ENCODE data around the gene LMOD1. TPM values are rescaled to one million over a fixed set of nuclear protein-coding genes. Genes with fewer than 3 reads are reported as not detected.

Gene LMOD1
- polyA plus RNA-seq, 1 of the 3 experiments (the other 2 are of a cell fraction): 2.7 TPM

DNA sequence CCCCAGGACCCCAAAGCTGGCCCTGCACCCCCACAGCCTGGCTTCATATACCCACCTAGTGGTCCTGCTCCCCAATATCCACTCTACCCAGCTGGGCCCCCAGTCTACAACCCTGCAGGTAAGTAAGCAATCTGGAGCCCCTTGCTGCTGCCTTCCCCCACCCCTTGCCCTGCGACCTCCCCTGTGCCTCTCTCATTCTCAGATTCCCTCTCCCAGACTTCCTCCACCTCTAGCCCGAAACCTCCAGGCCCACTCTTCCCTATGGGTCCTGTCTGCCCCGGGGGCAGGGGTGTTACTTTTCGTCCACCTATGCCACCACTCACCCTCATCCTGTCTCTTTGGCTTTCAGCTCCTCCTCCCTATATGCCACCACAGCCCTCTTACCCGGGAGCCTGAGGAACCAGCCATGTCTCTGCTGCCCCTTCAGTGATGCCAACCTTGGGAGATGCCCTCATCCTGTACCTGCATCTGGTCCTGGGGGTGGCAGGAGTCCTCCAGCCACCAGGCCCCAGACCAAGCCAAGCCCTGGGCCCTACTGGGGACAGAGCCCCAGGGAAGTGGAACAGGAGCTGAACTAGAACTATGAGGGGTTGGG is 54.8 kb downstream of the LMOD1 start:
- WGBS (ENCODE audit: low lambda C conversion rate): 67% methylated on average over 5 of the region's 5 CpGs
- H3K4me1 ChIP-seq (ENCODE audit: control insufficient read depth in 1 of 2, insufficient read depth in 2 of 2, low read depth in 1 of 2, low read length in 1 of 2): peaks cover 14 to 21% of the 10 kb centered on the region in 2 experiments; a peak in 3 of 4 replicates
- no peaks in the 10 kb centered on the region for H3K9me3 ChIP-seq
- H3K4me3 ChIP-seq (ENCODE audit: low read depth in 2 of 2, low read length in 1 of 2): no peak overlapping the region
- DNase-seq: no peak
- CTCF ChIA-PET: interaction anchor here (1.2 to 14.7 kb wide), 3 partner anchors 16 to 82 kb away, joined by 3 to 344 read pairs (median 222); no protein-coding TSS in a partner anchor
- no peaks in the 10 kb centered on the region for H4K20me1 ChIP-seq (ENCODE audit: insufficient read depth)
- POLR2A ChIA-PET: interaction anchor here (0.9 to 1.4 kb wide), 2 partner anchors 63 to 91 kb away, joined by 3 to 5 read pairs; partner anchors contain the start of genes RNPEP and TIMM17A
- TF ChIP-seq POLR2AphosphoS5 (IDR thresholded peaks at IDR 0.05; ENCODE audit: low read depth, low read length): no peak
- TF ChIP-seq FOXJ3 (CRISPR knock-in tag; IDR thresholded peaks at IDR 0.05): no peak
- no peak for TF ChIP-seq ELF1 (IDR thresholded peaks at IDR 0.05)
- no peak for TF ChIP-seq MAX (IDR thresholded peaks at IDR 0.05; ENCODE audit: low read depth)
- no peak for TF ChIP-seq RFX5 (IDR thresholded peaks at IDR 0.05; ENCODE audit: low read length)
- no peak for TF ChIP-seq EZH2phosphoT487 (IDR thresholded peaks at IDR 0.05; ENCODE audit: borderline replicate concordance, low read depth)
- TF ChIP-seq JUND (IDR thresholded peaks at IDR 0.05): no peak
- TF ChIP-seq, protein P1, sequence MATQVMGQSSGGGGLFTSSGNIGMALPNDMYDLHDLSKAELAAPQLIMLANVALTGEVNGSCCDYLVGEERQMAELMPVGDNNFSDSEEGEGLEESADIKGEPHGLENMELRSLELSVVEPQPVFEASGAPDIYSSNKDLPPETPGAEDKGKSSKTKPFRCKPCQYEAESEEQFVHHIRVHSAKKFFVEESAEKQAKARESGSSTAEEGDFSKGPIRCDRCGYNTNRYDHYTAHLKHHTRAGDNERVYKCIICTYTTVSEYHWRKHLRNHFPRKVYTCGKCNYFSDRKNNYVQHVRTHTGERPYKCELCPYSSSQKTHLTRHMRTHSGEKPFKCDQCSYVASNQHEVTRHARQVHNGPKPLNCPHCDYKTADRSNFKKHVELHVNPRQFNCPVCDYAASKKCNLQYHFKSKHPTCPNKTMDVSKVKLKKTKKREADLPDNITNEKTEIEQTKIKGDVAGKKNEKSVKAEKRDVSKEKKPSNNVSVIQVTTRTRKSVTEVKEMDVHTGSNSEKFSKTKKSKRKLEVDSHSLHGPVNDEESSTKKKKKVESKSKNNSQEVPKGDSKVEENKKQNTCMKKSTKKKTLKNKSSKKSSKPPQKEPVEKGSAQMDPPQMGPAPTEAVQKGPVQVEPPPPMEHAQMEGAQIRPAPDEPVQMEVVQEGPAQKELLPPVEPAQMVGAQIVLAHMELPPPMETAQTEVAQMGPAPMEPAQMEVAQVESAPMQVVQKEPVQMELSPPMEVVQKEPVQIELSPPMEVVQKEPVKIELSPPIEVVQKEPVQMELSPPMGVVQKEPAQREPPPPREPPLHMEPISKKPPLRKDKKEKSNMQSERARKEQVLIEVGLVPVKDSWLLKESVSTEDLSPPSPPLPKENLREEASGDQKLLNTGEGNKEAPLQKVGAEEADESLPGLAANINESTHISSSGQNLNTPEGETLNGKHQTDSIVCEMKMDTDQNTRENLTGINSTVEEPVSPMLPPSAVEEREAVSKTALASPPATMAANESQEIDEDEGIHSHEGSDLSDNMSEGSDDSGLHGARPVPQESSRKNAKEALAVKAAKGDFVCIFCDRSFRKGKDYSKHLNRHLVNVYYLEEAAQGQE (IDR thresholded peaks at IDR 0.05; ENCODE audit: low read depth, low read length): no peak
- TF ChIP-seq IRF3 (IDR thresholded peaks at IDR 0.05; ENCODE audit: low read depth, low read length): no peak
- no peak for TF ChIP-seq GATA2 (CRISPR knock-in tag; IDR thresholded peaks at IDR 0.05)
- no peak for TF ChIP-seq MXI1 (IDR thresholded peaks at IDR 0.05; ENCODE audit: low read depth, low read length)
- TF ChIP-seq CHD2 (IDR thresholded peaks at IDR 0.05; ENCODE audit: low read length, partially characterized antibody): no peak
- no peak for TF ChIP-seq SIN3A (IDR thresholded peaks at IDR 0.05; ENCODE audit: borderline replicate concordance, low read depth, low read length)
- TF ChIP-seq RCOR1 (IDR thresholded peaks at IDR 0.05; ENCODE audit: low read length): no peak
- TF ChIP-seq FOXM1 (IDR thresholded peaks at IDR 0.05; ENCODE audit: low read depth): no peak
- H3K9ac ChIP-seq: no peak overlapping the region
- no peaks in the 10 kb centered on the region for H3K9me2 ChIP-seq
- H2AFZ ChIP-seq (ENCODE audit: low read depth): no peak overlapping the region
- H3K79me2 ChIP-seq (ENCODE audit: insufficient read depth): no peaks in the 10 kb centered on the region
- peaks cover 0 to 2% of the 10 kb centered on the region in 2 experiments for H3K36me3 ChIP-seq (replicated peaks in 1 of 2; ENCODE audit: control insufficient read depth in 1 of 2, insufficient read depth in 2 of 2, low read length in 1 of 2)
- no peak overlapping the region for H3K4me2 ChIP-seq
- no peak overlapping the region for H3K27ac ChIP-seq (ENCODE audit: low read depth in 2 of 2, low read length in 1 of 2)
- H3K27me3 ChIP-seq (ENCODE audit: insufficient read depth): no peaks in the 10 kb centered on the region
- H3F3A ChIP-seq (replicated peaks; ENCODE audit: insufficient read depth): peaks cover 5% of the 10 kb centered on the region
